GM18909 (cell line): ENCODE results near the gene SESTD1.
"Not testable (repeated sequence)": the region's sequence is repeated elsewhere in the genome, so short reads cannot be mapped to it uniquely, and the experiment has no call there.

ENCODE experiments used
- ATAC-seq: cut with Tn5 transposase; IDR thresholded peaks from one replicate; pipeline ENCODE4 v1.9.1; 2021; ENCODE audit warnings: mild to moderate bottlenecking; ENCODE audit not compliant: unreplicated experiment, poor library complexity

SESTD1 gene

DNA sequence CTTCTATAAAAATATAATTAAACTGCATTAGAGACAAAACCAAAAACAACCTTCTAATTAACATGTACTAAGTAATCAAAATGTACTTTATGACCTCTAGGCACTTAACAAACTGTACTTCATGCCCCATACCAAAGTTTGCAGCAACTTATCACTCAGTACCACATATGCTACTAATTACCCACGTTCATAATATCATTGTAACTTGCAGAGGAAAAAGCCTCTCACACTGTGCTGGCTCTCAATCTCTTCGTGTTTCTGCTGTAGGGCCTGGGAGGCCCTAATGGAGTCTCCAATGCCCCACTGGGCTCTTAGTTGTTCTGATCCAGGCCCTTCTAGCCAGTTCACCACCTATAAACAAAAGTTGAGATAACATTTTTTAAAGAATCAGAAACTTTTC is 132.6 kb downstream of the SESTD1 start:
- no peak for ATAC-seq

DNA sequence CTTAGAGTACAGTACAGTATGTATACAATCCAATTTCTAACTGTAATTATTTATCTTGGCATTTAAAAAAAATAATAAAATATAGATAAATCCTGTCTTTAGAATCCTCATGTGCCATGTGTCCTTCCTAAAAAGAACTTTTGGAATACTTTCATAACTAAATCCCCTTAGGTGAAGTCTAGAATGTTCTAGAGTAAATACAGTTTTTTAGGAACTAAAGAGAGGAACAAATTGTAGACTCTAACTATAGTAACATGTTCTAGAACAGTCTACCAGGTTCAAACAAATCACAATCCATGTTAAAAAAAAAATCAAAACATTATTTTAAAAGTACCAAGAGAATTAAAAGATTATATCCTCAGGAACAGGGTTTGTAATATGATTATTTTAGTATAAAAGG is 134.1 kb downstream of the SESTD1 start:
- no peak for ATAC-seq

DNA sequence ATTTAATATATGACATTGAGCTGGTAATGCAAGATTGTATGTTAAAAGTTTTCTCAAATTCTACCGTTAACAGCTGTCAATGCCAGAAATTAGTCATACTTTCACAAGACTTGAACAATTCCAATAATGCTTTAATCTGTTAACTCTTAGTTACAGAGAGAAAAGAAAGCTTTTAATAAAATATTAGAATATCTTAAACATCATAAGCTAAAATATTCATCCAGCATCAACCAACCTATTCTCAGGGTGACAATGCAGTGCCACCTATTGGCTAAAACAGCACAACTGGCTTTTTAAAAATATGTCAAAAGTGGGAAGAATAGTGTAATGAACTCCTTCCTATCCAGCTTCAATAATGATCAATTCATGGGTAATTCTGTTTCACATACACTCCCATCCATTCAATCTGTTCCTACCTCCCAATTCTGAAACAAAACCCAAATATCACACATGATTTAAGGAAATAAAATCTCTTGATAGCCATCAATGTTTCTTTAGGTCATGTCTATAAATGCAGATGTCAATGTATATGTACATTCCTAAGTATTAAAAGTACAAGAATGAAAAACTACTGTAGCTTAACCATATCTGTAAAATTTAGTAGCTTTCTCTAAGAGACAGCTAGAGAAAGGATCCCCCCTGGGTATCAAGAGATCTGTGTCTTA is 134.9 kb downstream of the SESTD1 start:
- ATAC-seq = no peak

DNA sequence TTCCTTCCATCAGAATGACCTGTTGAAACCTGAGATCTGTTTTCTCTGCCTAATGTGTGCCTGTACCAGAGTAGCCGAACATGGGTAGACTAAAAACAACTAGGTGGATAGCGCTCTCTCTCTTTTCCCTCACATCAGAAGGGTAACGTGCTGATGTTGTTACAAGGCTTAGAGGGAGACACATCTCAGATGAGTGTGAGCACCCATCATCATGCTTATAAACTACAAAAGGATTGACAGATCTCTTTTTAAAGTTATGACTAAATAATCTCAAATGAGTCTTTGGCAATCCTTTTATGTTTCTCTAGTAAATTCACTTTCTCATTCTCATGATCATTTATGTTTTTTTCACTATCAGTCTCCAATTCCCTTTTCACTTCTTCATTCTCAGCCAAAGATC is 139.2 kb downstream of the SESTD1 start:
- no peak for ATAC-seq

DNA sequence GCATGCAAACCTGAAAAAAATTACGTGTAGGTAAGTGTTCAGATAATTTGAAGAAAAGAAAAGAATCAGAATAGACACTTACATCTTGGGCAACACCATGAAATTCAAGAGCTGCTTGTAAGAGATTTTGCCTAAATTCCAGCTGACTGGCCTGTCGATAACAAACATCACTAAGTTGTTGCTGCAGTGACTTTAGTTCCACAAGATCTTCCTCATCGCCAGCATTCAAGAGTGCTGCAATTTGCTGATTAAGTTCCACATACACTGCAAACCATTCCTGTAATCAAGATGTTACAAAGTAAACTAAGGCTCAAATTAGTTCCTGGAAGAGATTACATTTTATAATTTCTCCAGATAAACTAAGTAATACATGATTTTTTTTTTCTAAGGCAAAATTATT is 140.3 kb downstream of the SESTD1 start:
- ATAC-seq = no peak

DNA sequence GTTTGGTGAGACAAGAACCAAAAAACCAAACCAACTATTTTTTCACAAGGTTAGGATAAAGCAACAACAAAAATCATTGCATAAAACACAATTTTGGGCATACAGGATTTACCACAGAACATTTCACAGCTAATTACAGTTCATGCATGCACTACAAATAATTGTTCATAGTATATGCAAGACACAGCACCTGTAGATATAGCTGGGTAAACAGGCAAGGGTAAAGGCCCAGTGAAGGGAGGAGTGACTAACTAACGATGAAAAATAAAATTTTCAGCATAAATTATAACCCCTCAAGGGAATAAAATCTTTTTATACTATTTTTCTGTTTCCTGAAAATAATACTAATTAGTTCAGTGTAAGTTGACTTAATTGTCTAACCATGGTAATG is 141.4 kb downstream of the SESTD1 start:
- ATAC-seq = no peak

DNA sequence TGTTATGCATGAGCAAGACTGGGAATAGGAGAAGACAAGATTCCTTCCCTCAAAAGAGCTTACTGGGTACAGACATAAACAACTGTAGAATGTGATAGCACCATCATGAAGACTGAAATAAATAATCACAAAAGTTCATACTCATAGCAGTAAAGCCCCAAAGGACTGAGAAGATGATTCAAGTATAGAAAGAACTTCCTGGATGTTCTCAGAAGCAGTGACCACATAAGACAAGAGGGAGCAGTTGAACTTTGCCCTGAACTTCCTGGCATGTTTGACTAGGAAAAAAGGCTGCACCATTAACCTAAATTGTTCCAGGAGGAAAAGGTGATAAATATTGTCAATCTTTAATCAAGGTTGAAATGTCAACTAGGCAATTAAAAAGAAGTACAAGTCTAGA is 156.9 kb downstream of the SESTD1 start:
- peak; percentile 48 for ATAC-seq

DNA sequence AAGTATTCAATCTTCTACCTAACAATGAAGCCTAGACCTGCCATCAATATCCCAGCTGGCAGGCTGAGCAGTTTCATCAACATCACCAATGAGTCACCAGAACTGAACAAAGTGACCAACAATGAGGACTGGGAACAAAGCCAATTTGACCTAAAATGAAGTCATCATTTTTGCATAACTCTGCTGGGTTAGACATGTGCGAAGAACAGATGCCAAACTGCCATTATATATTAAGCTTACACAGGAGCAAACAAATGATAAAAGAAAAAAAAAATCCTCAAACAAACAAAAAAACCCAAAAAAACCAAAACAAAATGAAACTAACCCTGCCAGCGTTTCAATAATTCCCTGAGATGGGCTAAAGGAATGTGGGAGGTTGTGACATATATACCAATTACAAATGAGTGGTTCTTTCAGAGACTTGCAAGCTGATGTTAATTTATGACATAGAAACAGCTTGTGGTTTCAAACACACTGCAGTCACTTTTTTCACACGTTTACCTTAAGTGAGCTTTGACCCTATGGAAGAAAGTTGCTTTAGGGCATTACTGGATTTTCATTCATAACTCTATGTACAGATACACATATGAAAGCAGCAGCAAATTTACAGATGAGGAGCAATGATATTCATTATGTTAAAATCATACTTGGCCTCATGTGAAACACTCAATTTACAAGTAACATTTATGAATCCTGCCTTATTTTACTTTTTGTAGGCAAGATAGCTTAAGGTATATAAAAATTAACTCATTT is 157.8 kb downstream of the SESTD1 start:
- ATAC-seq = peak; percentile 87

DNA sequence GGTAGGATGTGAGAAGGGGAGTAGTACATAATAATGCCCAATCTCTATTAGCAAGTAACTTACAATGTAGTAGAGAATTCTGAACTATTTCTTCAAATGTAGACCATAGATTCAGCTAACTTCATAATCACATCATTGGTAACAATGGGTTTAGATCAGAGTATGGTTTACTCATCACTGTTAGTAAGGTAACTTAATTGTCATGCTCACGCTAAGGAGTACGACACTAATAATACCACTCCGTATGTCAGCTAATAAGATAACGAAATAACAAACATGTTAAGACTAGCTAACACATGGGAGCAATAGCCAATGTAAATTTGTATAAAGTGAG is 158.3 kb downstream of the SESTD1 start:
- ATAC-seq = peak; percentile 1

DNA sequence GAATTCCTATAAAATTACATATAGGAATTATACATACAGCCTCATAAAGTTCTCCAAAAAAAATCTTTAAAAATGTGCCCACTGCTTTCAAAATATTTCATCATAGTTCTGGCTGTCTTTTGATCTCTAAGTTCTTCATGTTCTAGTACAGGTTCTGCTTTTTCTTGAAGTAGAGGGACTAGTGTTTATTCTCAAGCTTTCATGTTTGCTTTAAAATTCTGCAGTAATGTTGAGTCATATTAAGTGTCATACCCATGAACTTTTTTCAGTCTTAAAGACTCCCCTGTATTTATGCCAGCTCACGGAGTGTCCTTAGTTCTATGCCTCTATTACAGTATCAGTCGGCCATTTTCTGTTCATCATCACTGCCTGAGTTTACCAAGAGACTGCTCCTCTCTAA is 159.9 kb downstream of the SESTD1 start:
- ATAC-seq = no peak

DNA sequence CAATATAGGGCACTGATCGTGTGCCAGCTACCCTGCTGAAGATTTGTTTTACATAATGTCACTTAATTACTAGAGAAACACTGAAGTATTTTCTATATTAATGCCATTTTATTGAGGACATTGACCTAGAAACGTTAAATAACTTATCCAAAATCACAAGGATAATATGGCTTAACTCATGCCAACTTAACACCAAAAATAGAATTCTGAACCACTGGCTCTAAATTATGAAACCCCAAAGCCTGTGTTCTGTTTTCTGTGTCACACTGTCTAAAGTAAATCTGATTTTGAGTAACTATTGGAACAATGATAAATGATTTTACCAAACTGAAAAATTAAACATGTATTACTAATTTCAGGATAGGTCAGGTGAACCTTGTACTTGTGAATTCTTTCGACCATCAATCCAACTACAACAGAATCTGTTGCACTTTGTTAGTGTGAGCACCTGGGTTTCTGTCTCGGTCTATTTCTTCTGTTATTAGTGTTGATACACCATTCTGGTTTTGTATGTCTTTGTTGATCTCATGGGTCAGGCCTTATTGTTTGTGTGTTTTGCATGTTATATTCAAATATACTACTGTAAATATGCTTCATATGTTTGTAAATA is 166.4 kb downstream of the SESTD1 start:
- peak; percentile 40 for ATAC-seq

DNA sequence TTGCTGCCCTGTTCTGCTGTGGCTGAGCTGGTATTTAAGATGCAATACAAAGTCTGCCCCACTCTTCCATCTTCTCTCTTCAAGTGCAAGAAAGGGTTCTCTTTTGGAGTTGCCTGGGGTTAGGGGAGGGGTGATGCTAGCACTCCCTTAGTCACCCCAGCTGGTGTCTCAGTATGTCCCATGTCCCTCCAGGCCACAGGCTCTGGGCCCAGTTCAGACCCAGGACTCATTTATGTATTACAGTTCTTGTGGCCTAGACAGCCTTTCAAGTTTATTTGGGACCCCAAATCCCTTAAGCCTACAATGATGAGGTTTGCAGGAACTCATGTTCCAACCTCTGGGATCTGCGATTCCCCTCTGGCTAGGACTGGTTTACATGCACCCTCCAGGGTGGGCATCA is 167.5 kb downstream of the SESTD1 start:
- ATAC-seq = no peak

DNA sequence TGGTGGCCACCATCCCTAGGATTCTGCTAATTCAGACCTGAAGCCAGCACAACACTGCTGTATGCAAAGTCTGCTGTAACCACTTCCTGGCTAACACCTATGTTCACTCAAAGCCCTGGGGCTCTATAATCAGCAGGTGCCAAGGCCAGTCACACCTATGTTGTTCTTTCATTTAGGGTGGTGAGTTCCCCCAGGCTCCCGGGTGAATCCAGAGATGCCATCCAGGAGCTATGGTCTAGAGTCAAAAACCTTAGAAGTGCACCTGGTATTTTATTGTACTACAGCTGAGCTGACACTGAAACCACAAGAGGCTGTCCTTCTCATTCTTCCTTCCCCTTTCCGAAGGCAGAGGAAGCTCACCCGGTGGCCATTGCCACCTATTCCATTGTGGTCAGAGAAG is 168.5 kb downstream of the SESTD1 start:
- ATAC-seq = peak; percentile 97

DNA sequence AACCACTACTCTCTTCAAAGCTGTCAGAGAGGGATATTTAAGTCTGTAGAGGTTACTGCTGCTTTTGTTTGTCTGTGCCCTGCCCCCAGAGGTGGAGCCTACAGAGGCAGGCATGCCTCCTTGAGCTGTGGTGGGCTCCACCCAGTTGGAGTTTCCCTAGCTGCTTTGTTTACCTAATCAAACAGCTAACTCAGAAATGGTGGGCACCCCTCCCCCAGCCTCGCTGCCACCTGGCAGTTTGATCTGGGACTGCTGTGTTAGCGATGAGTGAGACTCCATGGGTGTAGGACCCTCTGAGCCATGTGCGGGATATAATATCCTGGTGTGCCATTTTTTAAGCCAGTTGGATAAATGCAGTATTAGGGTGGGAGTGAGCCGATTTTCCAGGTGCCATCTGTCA is 171.7 kb downstream of the SESTD1 start:
- not testable (repeated sequence) for ATAC-seq

DNA sequence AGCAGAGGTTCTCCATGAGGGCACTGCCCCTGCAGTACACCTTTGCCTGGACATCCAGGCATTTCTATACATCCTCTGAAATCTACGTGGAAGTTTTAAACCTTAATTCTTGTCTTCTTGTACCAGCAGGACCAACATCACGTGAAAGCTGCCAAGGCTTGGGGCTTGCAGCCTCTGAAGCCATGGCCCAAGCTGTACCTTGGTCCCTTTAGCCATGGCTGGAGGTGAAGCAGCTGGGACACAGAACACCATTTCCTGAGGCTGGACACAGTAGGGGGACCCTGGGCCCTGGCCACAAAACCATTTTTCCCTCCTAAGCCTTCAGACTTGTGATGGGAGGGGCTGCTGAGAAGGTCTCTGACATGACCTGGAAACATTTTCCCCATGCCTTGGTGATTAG is 181.9 kb downstream of the SESTD1 start:
- ATAC-seq = no peak

DNA sequence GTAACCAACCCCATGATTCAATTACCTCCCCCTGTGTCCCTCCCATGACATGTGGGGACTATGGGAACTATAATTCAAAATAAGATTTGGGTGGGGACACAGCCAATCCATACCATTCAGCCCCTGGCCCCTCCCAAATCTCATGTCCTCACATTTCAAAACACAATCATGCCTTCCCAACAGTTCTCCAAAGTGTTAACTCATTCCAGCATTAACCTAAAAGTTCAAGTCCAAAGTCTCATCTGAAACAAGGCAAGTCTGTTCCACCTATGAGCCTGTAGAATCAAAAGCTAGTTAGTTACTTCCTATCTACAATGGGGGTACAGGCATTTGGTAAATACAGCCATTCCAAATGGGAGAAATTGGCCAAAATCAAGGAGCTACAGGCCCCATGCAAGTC is 182.7 kb downstream of the SESTD1 start:
- no peak for ATAC-seq

DNA sequence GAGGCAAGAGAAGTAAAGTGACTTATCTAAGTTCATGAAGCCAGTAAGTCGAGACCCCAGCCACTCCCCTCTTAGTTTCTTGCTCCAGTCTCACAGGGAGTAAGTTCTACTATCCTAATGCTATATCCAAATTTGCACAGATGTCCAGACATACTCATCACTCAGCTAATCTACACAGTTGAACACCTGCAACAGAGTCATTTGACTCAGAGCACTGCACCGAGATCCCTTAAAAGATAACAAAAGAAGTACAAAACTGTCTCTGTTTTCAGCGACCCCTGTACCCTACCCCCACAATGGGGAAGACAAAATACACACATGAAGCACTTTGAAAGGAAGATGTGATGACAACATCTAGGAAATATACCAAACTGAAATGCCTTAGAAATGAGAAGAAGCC is 192.1 kb downstream of the SESTD1 start:
- no peak for ATAC-seq

DNA sequence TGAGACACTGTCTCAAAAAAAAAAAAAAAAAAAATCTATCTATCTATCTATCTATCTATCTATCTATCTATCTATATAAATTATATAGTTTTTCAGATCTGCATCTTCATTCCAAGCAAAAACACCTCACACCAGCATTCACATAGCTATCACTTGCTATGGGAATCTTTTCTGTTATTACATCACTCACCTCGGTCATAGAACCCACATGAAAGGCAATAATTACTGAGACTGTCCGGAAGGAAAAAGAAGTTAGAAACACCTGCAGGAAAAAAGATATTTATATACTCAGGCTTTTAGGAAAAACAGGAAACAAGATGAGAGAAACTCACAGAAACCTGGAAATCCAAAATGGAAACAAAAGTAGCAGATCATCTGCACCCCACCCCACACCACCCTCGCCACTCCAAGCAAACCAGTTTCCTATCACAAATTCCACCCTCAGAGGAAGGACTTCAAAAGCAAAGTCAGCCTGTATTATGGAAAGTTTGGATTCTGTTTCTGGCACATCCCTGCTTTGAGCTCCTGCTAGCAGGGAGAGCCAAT is 192.7 kb downstream of the SESTD1 start:
- no peak for ATAC-seq

DNA sequence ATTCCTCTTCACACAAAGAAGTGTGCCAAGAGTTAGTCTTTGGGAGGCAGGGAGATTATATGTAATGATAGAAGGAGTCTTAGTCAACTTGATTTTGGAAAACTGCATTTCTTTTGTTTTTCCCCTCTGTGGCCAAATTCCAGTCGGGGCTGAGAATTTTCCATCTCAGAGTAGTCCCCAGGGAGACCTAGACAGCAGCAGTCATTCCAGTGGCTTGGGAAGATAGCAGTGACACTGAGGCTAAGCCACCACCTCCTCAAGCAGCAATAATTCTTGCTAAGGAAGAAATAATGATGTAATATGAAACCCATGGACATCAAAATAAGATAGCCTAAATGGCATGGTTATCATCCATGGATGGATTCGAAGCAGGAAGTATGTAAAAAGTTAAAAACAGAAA is 193.7 kb downstream of the SESTD1 start:
- no peak for ATAC-seq

DNA sequence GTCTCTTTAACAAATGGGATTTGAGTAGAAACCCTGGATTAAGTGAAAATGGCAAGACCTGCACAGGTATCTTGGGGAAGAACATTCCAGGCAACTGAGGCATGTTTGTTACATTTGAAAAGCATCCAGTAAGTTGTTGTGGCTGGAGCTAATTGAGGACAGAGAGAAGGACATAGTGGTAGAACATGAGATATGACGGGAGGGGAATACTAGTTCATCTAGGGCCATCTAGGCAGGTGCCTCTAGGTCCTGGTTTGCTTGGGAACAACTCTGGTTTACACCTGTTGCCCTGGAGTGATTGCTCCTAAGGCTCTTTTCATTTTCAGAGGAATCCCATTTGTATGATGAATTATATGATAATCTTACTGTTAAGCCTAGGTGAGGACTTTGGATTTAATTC is 194.9 kb downstream of the SESTD1 start:
- no peak for ATAC-seq

DNA sequence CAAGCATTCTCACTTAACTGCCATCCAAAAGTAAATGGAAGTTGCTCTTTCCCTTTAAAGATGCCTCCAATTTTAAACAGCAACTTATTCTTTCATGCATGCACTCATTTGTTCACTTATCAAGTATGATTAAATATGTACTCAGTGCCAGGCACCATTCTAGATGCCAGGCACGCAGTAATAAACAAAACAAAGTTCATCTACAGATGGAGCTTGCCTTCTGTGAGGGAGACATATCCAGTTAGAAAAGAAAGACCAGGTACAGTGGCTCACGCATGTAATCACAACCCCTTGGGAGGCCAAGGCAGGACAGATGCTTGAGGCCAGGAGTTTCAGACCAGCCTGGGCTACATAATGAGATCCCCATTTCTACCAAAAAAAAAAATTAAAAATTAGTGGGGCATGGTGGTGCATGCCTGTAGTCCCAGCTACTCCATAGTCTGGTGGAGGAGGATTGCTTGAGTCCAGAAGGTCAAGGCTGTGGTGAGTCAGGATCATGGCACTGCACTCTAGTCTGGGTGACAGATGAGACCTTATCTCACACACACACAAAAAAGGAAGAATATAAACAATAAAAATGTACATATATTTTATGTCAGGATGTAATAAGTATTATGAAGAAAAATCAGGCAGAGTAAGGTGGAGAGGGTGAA is 195.5 kb downstream of the SESTD1 start:
- no peak for ATAC-seq
